ENCODE results near the gene HDAC4.
A peak's percentile ranks its signal among the peaks of the same experiment; 100 is the strongest.

Gene HDAC4

GRCh38 chr2:239202343-239202742 lies 198.5 kb downstream of the HDAC4 start:
- peaks cover 0 to 5% of the 10 kb centered on the region in 2 donors for H3K36me3 ChIP-seq (ENCODE audit: control insufficient read depth in 2 of 2, insufficient read depth in 2 of 2, low read length in 2 of 2)
- H3K9ac ChIP-seq (ENCODE audit: low read depth in 1 of 2, low read length in 2 of 2): no peak overlapping the region
- H3K4me3 ChIP-seq (ENCODE audit: low read length in 2 of 2): no peak overlapping the region
- H3K9me3 ChIP-seq (ENCODE audit: control insufficient read depth in 2 of 2, low read length in 2 of 2): no peaks in the 10 kb centered on the region
- no peak overlapping the region for H3K27ac ChIP-seq (ENCODE audit: low read depth in 2 of 2, low read length in 2 of 2)
- no peaks in the 10 kb centered on the region for H3K4me1 ChIP-seq (ENCODE audit: control insufficient read depth in 2 of 2, insufficient read depth in 2 of 2, low read length in 2 of 2)
- H3K27me3 ChIP-seq (ENCODE audit: control insufficient read depth in 2 of 2, insufficient read depth in 2 of 2, low read length in 2 of 2): no peaks in the 10 kb centered on the region

- Histone ChIP-seq H3K4me1 (ENCODE audit: control insufficient read depth in 2 of 2, insufficient read depth in 2 of 2, low read length in 2 of 2) (no peaks in the 10 kb centered on the region), H3K9me3 (ENCODE audit: control insufficient read depth in 2 of 2, low read length in 2 of 2) (no peaks in the 10 kb centered on the region), H3K36me3 (ENCODE audit: control insufficient read depth in 2 of 2, insufficient read depth in 2 of 2, low read length in 2 of 2) (peaks cover 0 to 10% of the 10 kb centered on the region in 2 donors), H3K9ac (ENCODE audit: low read depth in 1 of 2, low read length in 2 of 2) (no peak overlapping the region), H3K4me3 (ENCODE audit: low read length in 2 of 2) (no peak overlapping the region), H3K27ac (ENCODE audit: low read depth in 2 of 2, low read length in 2 of 2) (no peak overlapping the region), H3K27me3 (ENCODE audit: control insufficient read depth in 2 of 2, insufficient read depth in 2 of 2, low read length in 2 of 2) (no peaks in the 10 kb centered on the region)
Observed at GRCh38 chr2:239201884-239202283, 198.9 kb downstream of the HDAC4 start.

- Histone ChIP-seq H3K36me3 (ENCODE audit: control insufficient read depth in 2 of 2, insufficient read depth in 2 of 2, low read length in 2 of 2) (peaks cover 0 to 13% of the 10 kb centered on the region in 2 donors), H3K4me1 (ENCODE audit: control insufficient read depth in 2 of 2, insufficient read depth in 2 of 2, low read length in 2 of 2) (no peaks in the 10 kb centered on the region), H3K27me3 (ENCODE audit: control insufficient read depth in 2 of 2, insufficient read depth in 2 of 2, low read length in 2 of 2) (no peaks in the 10 kb centered on the region), H3K27ac (ENCODE audit: low read depth in 2 of 2, low read length in 2 of 2) (no peak overlapping the region), H3K9ac (ENCODE audit: low read depth in 1 of 2, low read length in 2 of 2) (no peak overlapping the region), H3K9me3 (ENCODE audit: control insufficient read depth in 2 of 2, low read length in 2 of 2) (no peaks in the 10 kb centered on the region), H3K4me3 (ENCODE audit: low read length in 2 of 2) (no peak overlapping the region)
Observed at GRCh38 chr2:239201531-239201876, 199.3 kb downstream of the HDAC4 start.

- Histone ChIP-seq H3K27me3 (ENCODE audit: control insufficient read depth in 2 of 2, insufficient read depth in 2 of 2, low read length in 2 of 2) (no peaks in the 10 kb centered on the region), H3K4me3 (ENCODE audit: low read length in 2 of 2) (no peak overlapping the region), H3K9me3 (ENCODE audit: control insufficient read depth in 2 of 2, low read length in 2 of 2) (no peaks in the 10 kb centered on the region), H3K4me1 (ENCODE audit: control insufficient read depth in 2 of 2, insufficient read depth in 2 of 2, low read length in 2 of 2) (no peaks in the 10 kb centered on the region), H3K36me3 (ENCODE audit: control insufficient read depth in 2 of 2, insufficient read depth in 2 of 2, low read length in 2 of 2) (peaks cover 0 to 13% of the 10 kb centered on the region in 2 donors), H3K9ac (ENCODE audit: low read depth in 1 of 2, low read length in 2 of 2) (no peak overlapping the region), H3K27ac (ENCODE audit: low read depth in 2 of 2, low read length in 2 of 2) (no peak overlapping the region)
Observed at GRCh38 chr2:239200646-239201530, 199.9 kb downstream of the HDAC4 start.

GRCh38 chr2:239199041-239199768 lies 201.6 kb downstream of the HDAC4 start:
- Histone ChIP-seq H3K4me1 (ENCODE audit: control insufficient read depth in 2 of 2, insufficient read depth in 2 of 2, low read length in 2 of 2) (no peaks in the 10 kb centered on the region), H3K9ac (ENCODE audit: low read depth in 1 of 2, low read length in 2 of 2) (no peak overlapping the region), H3K27me3 (ENCODE audit: control insufficient read depth in 2 of 2, insufficient read depth in 2 of 2, low read length in 2 of 2) (no peaks in the 10 kb centered on the region), H3K36me3 (ENCODE audit: control insufficient read depth in 2 of 2, insufficient read depth in 2 of 2, low read length in 2 of 2) (peaks cover 0 to 17% of the 10 kb centered on the region in 2 donors), H3K27ac (ENCODE audit: low read depth in 2 of 2, low read length in 2 of 2) (peak overlapping the region in 1 of 2 donors; percentile 62), H3K4me3 (ENCODE audit: low read length in 2 of 2) (no peak overlapping the region), H3K9me3 (ENCODE audit: control insufficient read depth in 2 of 2, low read length in 2 of 2) (no peaks in the 10 kb centered on the region)

GRCh38 chr2:239198221-239198620 lies 202.6 kb downstream of the HDAC4 start:
- H3K9ac ChIP-seq (ENCODE audit: low read depth in 1 of 2, low read length in 2 of 2): no peak overlapping the region
- H3K27me3 ChIP-seq (ENCODE audit: control insufficient read depth in 2 of 2, insufficient read depth in 2 of 2, low read length in 2 of 2): no peaks in the 10 kb centered on the region
- H3K36me3 ChIP-seq (ENCODE audit: control insufficient read depth in 2 of 2, insufficient read depth in 2 of 2, low read length in 2 of 2): peaks cover 0 to 17% of the 10 kb centered on the region in 2 donors
- H3K9me3 ChIP-seq (ENCODE audit: control insufficient read depth in 2 of 2, low read length in 2 of 2): no peaks in the 10 kb centered on the region
- no peak overlapping the region for H3K27ac ChIP-seq (ENCODE audit: low read depth in 2 of 2, low read length in 2 of 2)
- no peak overlapping the region for H3K4me3 ChIP-seq (ENCODE audit: low read length in 2 of 2)
- no peaks in the 10 kb centered on the region for H3K4me1 ChIP-seq (ENCODE audit: control insufficient read depth in 2 of 2, insufficient read depth in 2 of 2, low read length in 2 of 2)

- Histone ChIP-seq H3K4me1 (ENCODE audit: control insufficient read depth in 2 of 2, insufficient read depth in 2 of 2, low read length in 2 of 2) (no peaks in the 10 kb centered on the region), H3K36me3 (ENCODE audit: control insufficient read depth in 2 of 2, insufficient read depth in 2 of 2, low read length in 2 of 2) (peaks cover 0 to 17% of the 10 kb centered on the region in 2 donors), H3K9me3 (ENCODE audit: control insufficient read depth in 2 of 2, low read length in 2 of 2) (no peaks in the 10 kb centered on the region), H3K27me3 (ENCODE audit: control insufficient read depth in 2 of 2, insufficient read depth in 2 of 2, low read length in 2 of 2) (no peaks in the 10 kb centered on the region), H3K4me3 (ENCODE audit: low read length in 2 of 2) (no peak overlapping the region), H3K27ac (ENCODE audit: low read depth in 2 of 2, low read length in 2 of 2) (no peak overlapping the region), H3K9ac (ENCODE audit: low read depth in 1 of 2, low read length in 2 of 2) (no peak overlapping the region)
Observed at GRCh38 chr2:239197146-239197545, 203.7 kb downstream of the HDAC4 start.

- peaks cover 0 to 17% of the 10 kb centered on the region in 2 donors for H3K36me3 ChIP-seq (ENCODE audit: control insufficient read depth in 2 of 2, insufficient read depth in 2 of 2, low read length in 2 of 2)
- no peak overlapping the region for H3K4me3 ChIP-seq (ENCODE audit: low read length in 2 of 2)
- H3K9ac ChIP-seq (ENCODE audit: low read depth in 1 of 2, low read length in 2 of 2): no peak overlapping the region
- H3K27ac ChIP-seq (ENCODE audit: low read depth in 2 of 2, low read length in 2 of 2): no peak overlapping the region
- H3K27me3 ChIP-seq (ENCODE audit: control insufficient read depth in 2 of 2, insufficient read depth in 2 of 2, low read length in 2 of 2): no peaks in the 10 kb centered on the region
- H3K9me3 ChIP-seq (ENCODE audit: control insufficient read depth in 2 of 2, low read length in 2 of 2): no peaks in the 10 kb centered on the region
- H3K4me1 ChIP-seq (ENCODE audit: control insufficient read depth in 2 of 2, insufficient read depth in 2 of 2, low read length in 2 of 2): no peaks in the 10 kb centered on the region
Observed at GRCh38 chr2:239196474-239197021, 204.3 kb downstream of the HDAC4 start.

- H3K4me1 ChIP-seq (ENCODE audit: control insufficient read depth in 2 of 2, insufficient read depth in 2 of 2, low read length in 2 of 2): no peaks in the 10 kb centered on the region
- H3K9me3 ChIP-seq (ENCODE audit: control insufficient read depth in 2 of 2, low read length in 2 of 2): no peaks in the 10 kb centered on the region
- H3K27me3 ChIP-seq (ENCODE audit: control insufficient read depth in 2 of 2, insufficient read depth in 2 of 2, low read length in 2 of 2): no peaks in the 10 kb centered on the region
- no peak overlapping the region for H3K4me3 ChIP-seq (ENCODE audit: low read length in 2 of 2)
- peaks cover 0 to 17% of the 10 kb centered on the region in 2 donors for H3K36me3 ChIP-seq (ENCODE audit: control insufficient read depth in 2 of 2, insufficient read depth in 2 of 2, low read length in 2 of 2)
- H3K9ac ChIP-seq (ENCODE audit: low read depth in 1 of 2, low read length in 2 of 2): no peak overlapping the region
- no peak overlapping the region for H3K27ac ChIP-seq (ENCODE audit: low read depth in 2 of 2, low read length in 2 of 2)
Observed at GRCh38 chr2:239195992-239196391, 204.8 kb downstream of the HDAC4 start.

GRCh38 chr2:239195318-239195871 lies 205.4 kb downstream of the HDAC4 start:
- no peaks in the 10 kb centered on the region for H3K27me3 ChIP-seq (ENCODE audit: control insufficient read depth in 2 of 2, insufficient read depth in 2 of 2, low read length in 2 of 2)
- peaks cover 0 to 17% of the 10 kb centered on the region in 2 donors for H3K36me3 ChIP-seq (ENCODE audit: control insufficient read depth in 2 of 2, insufficient read depth in 2 of 2, low read length in 2 of 2)
- no peaks in the 10 kb centered on the region for H3K4me1 ChIP-seq (ENCODE audit: control insufficient read depth in 2 of 2, insufficient read depth in 2 of 2, low read length in 2 of 2)
- H3K9me3 ChIP-seq (ENCODE audit: control insufficient read depth in 2 of 2, low read length in 2 of 2): no peaks in the 10 kb centered on the region
- H3K4me3 ChIP-seq (ENCODE audit: low read length in 2 of 2): no peak overlapping the region
- H3K9ac ChIP-seq (ENCODE audit: low read depth in 1 of 2, low read length in 2 of 2): no peak overlapping the region
- no peak overlapping the region for H3K27ac ChIP-seq (ENCODE audit: low read depth in 2 of 2, low read length in 2 of 2)
